ENCODE results near the gene AJM1.
"Not testable (repeated sequence)": the region's sequence is repeated elsewhere in the genome, so short reads cannot be mapped to it uniquely, and the experiment has no call there.

AJM1 gene

DNA sequence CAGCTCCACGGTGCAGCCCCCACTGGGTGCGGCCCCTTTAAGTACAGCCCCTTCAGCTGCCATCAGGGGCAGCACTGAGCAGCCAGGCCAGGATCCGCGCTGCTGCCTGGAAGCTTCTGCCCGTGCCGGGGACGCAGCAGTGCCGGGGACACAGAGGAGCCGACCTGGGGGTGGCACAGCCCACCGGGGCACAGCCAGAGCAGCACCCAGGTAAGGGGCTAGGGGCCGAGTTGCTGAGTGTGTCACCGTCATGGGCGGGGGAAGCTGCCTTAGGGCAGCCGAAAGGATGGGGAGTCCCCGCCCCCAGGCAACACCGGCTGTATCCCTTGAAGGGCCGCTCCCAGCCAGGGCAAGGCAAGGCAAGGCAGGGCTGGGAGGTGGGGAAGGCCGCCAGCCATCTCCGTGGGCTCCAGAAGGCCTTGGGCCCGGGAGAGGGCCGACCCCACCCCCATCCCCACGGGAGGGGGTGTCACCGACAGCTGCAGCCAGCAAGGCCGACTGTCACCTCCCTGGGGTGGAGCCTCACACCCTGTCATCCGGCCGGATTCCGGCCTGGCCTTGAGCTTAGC, at the start of gene AJM1:
Gene AJM1, plus strand, starts transcription at position 99 of the 569 bp plus-strand sequence. CDS start 1,937 bp downstream, outside the sequence.
- DNase-seq = peak; percentile 44

GRCh38 chr9:136793086-136793946, 49.0 kb upstream of the AJM1 start:
- DNase-seq = no peak

GRCh38 chr9:136794281-136794999, 47.8 kb upstream of the AJM1 start:
- DNase-seq = no peak

DNA sequence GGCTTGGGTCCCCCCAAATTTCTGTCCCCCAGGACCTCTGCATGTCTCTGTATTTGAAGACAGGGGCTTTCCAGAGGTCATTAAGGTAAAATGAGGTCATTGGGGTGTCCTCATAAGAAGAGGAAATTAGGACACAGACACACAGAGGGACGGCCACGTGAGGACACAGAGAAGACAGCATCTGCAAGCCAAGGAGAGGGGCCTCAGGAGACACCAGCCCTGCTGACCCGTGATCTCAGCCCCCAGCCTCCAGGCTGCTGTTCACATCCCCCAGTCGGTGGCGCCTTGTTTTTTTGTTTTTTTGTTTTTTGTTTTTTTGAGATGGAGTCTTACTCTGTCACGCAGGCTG, 47.3 kb upstream of the AJM1 start:
- DNase-seq = no peak

DNA sequence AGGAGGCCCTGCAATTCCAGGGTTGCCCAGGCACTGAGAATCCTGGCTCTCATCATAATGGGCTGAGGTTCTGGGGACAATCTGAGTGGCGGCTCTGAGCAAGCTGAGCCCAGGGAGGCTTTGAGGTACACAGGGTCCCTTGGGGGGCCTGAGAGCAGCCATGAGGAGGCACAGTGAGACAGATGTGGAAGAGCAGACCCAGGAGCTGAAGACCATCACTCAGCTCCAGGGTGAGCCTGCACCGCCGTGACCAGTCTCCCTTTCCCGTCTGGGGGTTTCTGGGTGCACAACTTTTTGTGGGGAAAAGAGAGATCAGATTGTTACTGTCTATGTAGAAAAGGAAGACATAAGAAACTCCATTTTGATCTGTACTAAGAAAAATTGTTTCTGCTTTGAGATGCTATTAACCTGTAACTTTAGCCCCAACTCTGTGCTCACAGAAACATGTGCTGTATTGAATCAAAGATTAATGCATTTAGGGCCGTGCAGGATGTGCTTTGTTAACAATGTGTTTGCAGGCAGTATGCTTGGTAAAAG, 46.0 kb upstream of the AJM1 start, which contains the start of gene CCDC183:
Gene CCDC183, plus strand, starts transcription at position 101 of the 537 bp plus-strand sequence. Its CDS starts 60 bp downstream, at position 161.
- no peak for DNase-seq

DNA sequence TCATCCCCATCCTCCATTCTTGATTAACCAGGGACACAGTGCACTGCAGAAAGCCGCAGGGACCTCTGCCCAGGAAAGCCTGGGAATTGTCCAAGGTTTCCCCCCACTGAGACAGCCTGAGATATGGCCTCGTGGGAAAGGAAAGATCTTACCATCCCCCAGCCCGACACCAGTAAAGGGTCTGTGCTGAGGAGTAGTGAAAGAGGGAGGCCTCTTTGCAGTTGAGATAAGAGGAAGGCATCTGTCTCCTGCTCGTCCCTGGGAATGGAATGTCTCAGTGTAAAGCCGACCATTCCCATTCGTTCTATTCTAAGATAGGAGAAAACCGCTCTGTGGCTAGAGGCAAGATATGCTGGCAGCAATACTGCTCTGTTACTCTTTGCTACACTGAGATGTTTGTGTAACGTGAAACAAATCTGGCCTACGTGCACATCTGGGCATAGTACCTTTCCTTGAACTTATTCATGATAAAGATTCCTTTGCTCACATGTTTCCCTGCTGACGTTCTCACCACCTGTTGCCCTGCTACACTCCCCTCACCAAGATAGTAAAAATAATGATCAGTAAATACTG, 45.4 kb upstream of the AJM1 start:
- not testable (repeated sequence) for DNase-seq

DNA sequence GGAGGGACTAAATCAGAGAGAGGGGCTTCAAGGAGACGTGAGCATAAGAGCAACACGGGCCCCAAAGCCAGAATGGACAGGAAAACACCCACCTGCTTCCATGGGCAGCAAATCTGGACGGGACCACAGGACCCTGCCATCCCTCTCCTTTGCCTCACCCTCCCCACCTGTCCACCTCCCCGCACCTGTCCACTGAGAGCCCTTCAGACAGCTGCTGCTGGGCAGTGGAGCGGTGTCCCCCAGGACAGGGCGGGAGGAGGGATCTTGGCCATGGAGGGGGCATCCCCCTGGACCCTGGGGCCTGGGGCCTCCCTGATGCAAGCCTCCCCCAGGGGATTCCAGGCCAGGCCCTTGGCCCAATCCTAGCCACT, 43.6 kb upstream of the AJM1 start:
- no peak for DNase-seq

- no peak for DNase-seq
Observed at GRCh38 chr9:136799079-136799853, 43.0 kb upstream of the AJM1 start.

DNA sequence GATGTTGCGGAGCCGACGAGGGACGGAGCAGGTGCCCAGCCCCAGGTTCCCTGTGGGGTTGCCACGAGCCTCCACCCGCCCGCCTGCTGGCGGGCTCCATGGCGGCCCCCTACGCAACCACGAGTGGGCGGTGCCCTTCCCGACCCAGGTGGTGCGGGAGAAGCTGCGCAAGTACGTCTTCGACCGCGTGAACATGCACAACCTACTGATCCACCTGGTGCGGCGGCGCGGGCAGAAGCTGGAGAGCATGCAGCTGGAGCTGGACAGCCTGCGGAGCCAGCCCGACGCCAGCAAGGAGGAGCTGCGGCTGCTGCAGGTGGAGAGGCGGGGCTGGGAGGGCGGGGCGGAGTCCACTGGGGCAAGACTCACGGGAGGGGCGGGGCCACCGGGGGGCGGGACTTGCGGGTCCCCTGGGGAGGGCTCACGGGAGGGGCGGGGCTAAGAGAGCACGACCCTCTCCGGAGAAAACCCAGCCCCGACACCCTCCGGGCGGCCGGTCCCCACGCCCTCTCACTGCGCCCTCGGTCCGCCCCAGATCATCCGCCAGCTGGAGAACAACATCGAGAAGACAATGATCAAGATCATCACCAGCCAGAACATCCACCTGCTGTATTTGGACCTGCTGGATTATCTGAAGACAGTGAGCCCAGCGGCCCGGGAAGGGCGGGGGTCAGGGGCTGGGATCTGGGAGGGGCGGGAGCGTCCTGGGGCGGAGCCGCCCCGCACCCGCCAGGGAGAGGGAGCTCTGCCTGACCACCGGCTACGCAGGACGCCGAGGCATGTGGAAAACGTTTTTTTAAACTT, 42.2 kb upstream of the AJM1 start:
- DNase-seq = peak; percentile 78

DNA sequence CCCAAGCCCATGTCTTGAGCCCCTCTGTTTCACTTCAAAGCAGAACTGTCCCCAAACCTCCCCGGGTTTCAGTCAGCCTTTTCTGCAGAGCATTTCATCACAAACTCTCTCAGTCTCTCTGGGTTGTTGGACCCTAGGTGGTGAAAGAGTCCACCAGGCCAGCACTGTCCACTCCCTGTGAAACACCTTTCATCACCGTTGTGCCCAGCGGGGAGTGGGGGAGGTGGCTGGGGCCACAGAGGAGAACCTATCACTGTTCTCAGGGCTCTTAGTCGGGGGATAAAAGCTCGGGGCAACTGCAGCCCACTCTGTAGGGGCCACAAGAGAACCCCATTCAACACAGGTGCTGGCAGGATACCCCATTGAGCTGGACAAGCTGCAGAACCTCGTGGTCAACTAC, 40.0 kb upstream of the AJM1 start:
- no peak for DNase-seq

DNA sequence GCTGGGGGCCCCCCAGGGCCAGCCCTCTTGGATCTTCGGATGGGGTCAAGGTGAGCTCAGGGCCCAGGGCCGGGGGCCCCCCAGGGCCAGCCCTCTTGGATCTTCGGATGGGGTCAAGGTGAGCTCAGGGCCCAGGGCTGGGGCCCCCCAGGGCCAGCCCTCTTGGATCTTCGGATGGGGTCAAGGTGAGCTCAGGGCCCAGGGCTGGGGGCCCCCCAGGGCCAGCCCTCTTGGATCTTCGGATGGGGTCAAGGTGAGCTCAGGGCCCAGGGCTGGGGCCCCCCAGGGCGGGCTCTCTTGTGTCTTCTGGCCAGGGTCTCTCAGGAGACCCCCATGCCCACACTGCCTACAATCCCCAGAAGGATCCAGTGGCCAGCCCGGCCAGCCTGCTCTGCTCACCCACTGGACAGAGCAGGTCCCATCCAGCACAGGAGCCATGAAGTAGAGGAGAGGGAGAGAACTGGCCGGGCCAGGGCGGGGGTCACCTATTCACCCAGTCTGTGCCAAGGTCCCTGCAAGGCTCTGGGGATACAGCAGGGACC, 39.2 kb upstream of the AJM1 start:
- not testable (repeated sequence) for DNase-seq

DNA sequence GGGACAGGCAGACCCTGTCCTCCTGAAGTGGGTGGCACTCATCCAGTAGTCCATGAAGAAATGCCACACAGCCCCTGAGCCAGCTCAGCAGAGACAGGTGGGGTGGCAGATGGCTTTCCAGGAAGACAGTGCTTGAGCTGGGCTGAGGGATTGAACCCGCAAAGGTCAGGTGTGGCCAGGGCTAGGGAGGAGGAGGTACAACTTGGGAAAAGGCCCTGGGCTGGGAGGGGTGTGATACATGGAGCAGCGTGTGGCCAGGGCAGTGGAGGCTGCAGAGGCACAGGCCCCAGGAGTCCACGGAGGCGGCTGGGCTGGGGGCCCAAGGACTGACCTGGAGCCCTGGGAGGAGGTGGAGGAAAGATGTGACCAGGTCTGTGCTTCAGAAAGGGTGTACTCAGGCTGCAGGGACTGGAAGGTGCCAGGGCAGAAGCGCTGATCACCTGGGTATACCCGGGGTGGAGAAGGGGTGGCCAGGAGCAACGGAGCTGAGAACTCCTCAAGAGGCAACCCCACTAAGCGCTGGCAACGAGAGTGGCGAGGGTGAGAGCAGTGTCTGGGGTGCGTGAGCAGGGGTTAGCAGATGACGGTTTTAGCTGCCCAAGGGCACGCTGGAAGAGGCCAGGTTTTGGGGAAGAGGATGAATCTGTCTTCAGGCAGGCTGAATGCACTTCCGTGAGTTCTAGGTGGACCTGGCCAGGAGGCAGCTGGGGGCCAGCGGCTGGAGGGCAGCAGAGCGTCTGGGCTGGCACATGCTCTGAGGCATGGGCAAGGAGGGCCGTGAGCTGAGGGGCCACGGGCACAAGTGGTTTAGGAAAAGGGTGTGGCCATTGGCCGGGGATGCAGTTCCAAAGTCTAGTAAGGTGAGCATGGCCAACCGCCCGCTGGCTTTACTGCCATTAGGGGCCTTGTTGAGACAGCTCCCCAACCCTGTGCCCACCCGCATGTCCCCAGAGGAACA, 38.4 kb upstream of the AJM1 start:
- DNase-seq = no peak

- DNase-seq = no peak
Observed at GRCh38 chr9:136804509-136805206, 37.6 kb upstream of the AJM1 start.

DNA sequence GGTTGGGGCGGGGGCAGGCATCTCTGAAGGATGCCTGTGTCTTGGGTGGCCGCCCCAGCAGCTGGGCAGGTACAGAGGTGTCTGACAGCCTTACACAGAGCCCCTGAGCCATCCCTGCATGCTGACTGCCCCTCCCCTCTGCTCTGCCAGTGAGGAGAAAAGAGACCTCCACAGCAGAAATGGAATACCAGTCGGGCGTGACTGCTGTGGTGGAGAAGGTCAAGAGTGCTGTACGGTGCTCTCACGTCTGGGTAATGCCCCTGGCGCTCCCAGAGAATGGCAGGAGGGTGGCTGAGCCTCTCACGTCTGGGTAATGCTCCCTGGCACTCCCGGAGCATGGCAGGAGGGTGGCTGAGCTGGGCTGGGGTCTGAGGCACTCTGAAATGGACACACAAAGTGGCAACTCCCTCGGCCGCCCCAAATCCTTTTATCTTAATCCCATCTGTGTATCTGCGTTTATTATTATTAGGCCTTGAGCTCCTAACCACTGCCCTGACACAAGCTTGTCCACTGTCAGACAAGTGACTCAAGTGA, 37.0 kb upstream of the AJM1 start:
- no peak for DNase-seq

- DNase-seq = no peak
Observed at GRCh38 chr9:136806067-136806466, 36.2 kb upstream of the AJM1 start.

GRCh38 chr9:136806631-136807201, 35.6 kb upstream of the AJM1 start:
- no peak for DNase-seq

GRCh38 chr9:136807281-136808074, 34.8 kb upstream of the AJM1 start, which contains the start of gene RABL6:
RABL6 (plus strand) TSS chr9:136807948; CDS start chr9:136808197, 249 bp downstream.
- DNase-seq = peak; percentile 37
